Kidney epithelial cell (primary cell): Measurements from ENCODE around the gene ENPP3. TPM values are rescaled to one million over a fixed set of nuclear protein-coding genes. Genes with fewer than 3 reads are reported as not detected.

ENCODE experiments used
- DNase-seq: peaks from one replicate; pipeline ENCODE4 v3.0.0-alpha.2; 2010; ENCODE audit warnings: low read depth
- H3K27me3 ChIP-seq: 2 replicates; pipeline ENCODE4 v1.6.0; 2011; ENCODE audit warnings: low read length; ENCODE audit not compliant: control insufficient read depth, insufficient read depth
- H3K36me3 ChIP-seq: 2 replicates; pipeline ENCODE4 v1.5.1; 2011; ENCODE audit warnings: low read length; ENCODE audit not compliant: control insufficient read depth, insufficient read depth
- H3K4me3 ChIP-seq: 2 replicates; pipeline ENCODE4 v1.5.1; 2011; ENCODE audit warnings: low read depth, mild to moderate bottlenecking, control low read depth, low read length
- total RNA-seq: library from RNA; depleted of rRNA; stranded (reverse); fragments of >200 nt; gene quantifications from 2 replicates; pipeline ENCODE4 v1.2.3, GENCODE V29; 2015
- TF ChIP-seq, protein P1 (sequence below): IDR thresholded peaks from 2 replicates; pipeline ENCODE4 v1.5.1; 2011; ENCODE audit warnings: mild to moderate bottlenecking, moderate library complexity, low read length, control low read depth, inconsistent platforms; ENCODE audit not compliant: insufficient read depth, poor library complexity, severe bottlenecking

ENPP3 gene
- total RNA-seq, 1 donor from 2014 or later: not detected

DNA sequence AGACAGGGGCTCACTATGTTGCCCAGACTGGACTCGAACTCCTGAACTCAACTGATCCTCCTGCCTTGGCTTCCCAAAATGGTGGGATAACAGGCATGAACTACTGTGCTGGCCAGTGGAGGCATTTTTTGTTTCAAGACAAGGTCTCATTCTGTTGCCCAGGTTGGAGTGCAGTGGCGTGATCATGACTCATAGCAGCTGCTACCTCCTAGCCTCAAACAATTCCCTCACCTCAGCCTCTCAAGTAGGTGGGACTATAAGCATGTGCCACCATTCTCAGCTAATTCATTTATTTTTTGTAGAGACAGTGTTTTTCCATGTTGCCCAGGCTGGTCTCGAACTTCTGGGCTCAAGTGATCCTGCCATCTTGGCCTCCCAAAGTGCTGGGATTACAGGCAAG lies 17.2 kb downstream of the ENPP3 start:
- no peaks in the 10 kb centered on the region for H3K27me3 ChIP-seq
- TF ChIP-seq, protein P1, sequence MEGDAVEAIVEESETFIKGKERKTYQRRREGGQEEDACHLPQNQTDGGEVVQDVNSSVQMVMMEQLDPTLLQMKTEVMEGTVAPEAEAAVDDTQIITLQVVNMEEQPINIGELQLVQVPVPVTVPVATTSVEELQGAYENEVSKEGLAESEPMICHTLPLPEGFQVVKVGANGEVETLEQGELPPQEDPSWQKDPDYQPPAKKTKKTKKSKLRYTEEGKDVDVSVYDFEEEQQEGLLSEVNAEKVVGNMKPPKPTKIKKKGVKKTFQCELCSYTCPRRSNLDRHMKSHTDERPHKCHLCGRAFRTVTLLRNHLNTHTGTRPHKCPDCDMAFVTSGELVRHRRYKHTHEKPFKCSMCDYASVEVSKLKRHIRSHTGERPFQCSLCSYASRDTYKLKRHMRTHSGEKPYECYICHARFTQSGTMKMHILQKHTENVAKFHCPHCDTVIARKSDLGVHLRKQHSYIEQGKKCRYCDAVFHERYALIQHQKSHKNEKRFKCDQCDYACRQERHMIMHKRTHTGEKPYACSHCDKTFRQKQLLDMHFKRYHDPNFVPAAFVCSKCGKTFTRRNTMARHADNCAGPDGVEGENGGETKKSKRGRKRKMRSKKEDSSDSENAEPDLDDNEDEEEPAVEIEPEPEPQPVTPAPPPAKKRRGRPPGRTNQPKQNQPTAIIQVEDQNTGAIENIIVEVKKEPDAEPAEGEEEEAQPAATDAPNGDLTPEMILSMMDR: no peak
- H3K36me3 ChIP-seq: no peaks in the 10 kb centered on the region
- H3K4me3 ChIP-seq: no peak overlapping the region
- no peak for DNase-seq

DNA sequence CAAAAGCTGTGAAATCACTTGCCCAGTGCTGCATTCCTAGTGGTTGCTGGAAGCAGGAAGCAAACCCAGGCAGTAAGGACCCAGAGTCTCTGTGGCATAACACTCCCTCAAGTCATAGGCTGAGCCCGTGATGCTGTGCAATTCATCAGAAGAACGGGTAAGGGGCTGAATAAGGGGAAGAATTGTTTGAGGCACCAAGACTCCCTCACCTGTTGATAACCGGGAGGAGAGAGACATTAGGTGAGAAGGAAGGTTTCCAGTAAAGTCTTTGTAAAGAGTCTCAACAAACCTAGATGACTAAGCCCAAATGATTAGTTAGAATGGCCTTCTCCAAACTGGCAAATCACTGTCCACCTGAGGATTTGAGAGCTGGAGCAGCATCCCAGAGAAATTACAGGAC lies 18.3 kb downstream of the ENPP3 start:
- no peak overlapping the region for H3K4me3 ChIP-seq
- TF ChIP-seq, protein P1: no peak
- H3K27me3 ChIP-seq: no peaks in the 10 kb centered on the region
- no peak for DNase-seq
- no peaks in the 10 kb centered on the region for H3K36me3 ChIP-seq

DNA sequence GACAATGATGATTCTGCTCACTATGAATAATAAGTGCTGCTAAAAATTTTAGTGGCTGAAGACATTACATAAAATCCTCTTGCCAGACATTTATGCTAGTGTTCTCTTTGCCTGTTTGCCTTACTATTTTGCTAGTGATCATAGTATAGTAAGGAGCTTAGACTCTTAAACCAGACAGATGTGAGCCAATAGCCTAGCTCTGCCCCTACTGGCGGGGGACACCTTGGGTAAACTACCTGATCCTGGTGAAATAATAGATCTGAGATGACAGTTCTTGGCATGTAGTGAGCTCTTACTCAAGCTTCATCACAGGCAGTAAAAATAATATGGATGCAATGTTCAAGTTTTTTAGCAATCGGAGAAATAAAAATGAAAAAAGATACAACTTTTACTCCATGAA lies 18.8 kb downstream of the ENPP3 start:
- DNase-seq: no peak
- no peak overlapping the region for H3K4me3 ChIP-seq
- H3K36me3 ChIP-seq: no peaks in the 10 kb centered on the region
- TF ChIP-seq, protein P1: no peak
- H3K27me3 ChIP-seq: no peaks in the 10 kb centered on the region

DNA sequence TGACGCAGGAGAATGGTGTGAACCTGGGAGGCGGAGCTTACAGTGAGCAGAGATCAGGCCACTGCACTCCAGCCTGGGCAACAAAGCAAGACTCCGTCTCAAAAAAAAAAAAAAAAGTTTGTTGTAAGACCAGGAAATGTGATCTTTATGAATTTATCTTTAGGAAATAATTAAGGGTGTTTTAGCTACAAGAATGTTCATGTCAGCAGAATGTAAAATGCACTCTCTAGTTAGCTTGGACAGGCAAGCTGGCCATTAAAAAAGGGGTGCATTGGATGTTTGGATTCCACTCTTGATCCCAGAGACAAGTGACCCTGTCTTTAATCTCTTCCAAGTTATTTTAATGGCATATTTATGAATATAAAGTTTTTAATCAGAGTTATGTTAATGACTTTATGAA lies 19.6 kb downstream of the ENPP3 start:
- Histone ChIP-seq H3K36me3 (no peaks in the 10 kb centered on the region), H3K27me3 (no peaks in the 10 kb centered on the region), H3K4me3 (no peak overlapping the region)
- DNase-seq: no peak
- TF ChIP-seq, protein P1: no peak

DNA sequence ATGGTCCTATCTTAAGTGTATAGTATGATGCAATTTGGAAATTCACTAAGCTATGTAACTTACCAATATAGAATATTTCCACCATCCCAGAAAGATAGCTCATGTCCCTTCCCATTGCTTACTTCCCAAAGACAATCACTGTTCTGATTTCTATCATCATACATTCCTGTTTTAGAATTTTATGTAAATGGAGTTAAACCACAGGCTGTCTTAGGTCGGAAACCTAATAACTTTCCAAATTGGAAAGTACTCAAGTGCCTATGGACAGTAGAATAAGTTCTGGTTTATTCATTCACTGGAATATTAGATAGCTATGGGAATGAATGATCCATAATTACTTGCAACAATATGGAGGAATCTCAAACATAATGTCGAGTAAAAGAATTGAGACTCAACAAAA lies 20.1 kb downstream of the ENPP3 start:
- no peak for DNase-seq
- no peak overlapping the region for H3K4me3 ChIP-seq
- TF ChIP-seq, protein P1: no peak
- no peaks in the 10 kb centered on the region for H3K36me3 ChIP-seq
- H3K27me3 ChIP-seq: no peaks in the 10 kb centered on the region

DNA sequence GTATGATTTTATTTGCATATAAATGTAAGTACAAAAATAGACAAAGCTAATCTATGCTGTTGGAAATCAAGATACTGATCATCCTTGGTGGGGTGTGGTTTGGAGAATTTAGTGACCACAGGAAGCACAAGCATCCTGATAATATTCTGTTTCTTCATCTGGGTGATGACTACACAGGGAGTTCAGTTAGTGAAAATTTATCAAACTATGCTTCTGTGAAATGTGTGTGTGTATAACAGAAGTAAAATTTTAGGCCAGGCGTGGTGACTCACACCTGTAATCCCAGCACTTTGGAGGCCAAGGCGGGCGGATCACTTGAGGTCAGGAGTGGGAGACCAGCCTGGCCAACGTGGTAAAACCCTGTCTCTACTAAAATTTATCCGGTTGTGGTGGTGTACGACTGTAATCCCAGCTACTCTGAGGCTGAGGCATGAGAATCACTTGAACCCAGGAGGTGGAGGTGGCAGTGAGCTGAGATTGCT lies 20.6 kb downstream of the ENPP3 start:
- no peak for DNase-seq
- Histone ChIP-seq H3K4me3 (no peak overlapping the region), H3K27me3 (no peaks in the 10 kb centered on the region), H3K36me3 (no peaks in the 10 kb centered on the region)
- TF ChIP-seq, protein P1: no peak
